ENCODE measurements around the gene RTN4RL2.

- no peak for TF ChIP-seq CTCF (IDR thresholded peaks at IDR 0.05; ENCODE audit: low read length)
- no peak for TF ChIP-seq EZH2 (IDR thresholded peaks at IDR 0.05; ENCODE audit: borderline replicate concordance, low read length)
Observed at GRCh38 chr11:57498540-57498939, 38.2 kb downstream of the RTN4RL2 start.
